DND-41 (cell line): Measurements from ENCODE around the gene IFITM5.
A peak's percentile ranks its signal among the peaks of the same experiment; 100 is the strongest.

Experiments used
- ATAC-seq: fragments of 200-7000 bp; cut with Tn5 transposase; 3 replicates; pipeline ENCODE4 v1.9.1; 2021; ENCODE audit warnings: low read depth; ENCODE audit not compliant: insufficient read depth
- DNase-seq: peaks from one replicate; pipeline ENCODE4 v3.0.0-alpha.2; 2020
- H2AFZ ChIP-seq: 2 replicates; pipeline ENCODE4 v1.6.0; 2012; ENCODE audit warnings: low read depth, low read length
- H3K27ac ChIP-seq: 2 replicates; pipeline ENCODE4 v1.5.1; 2012; ENCODE audit warnings: low read length, inconsistent platforms
- H3K27me3 ChIP-seq: fragments of 200-600 bp; sonication (generic); 2 replicates; pipeline ENCODE4 v1.6.0; 2012; ENCODE audit warnings: low read length, mild to moderate bottlenecking, inconsistent platforms; ENCODE audit not compliant: insufficient read depth, poor library complexity
- H3K36me3 ChIP-seq: 2 replicates; pipeline ENCODE4 v1.5.1; 2012; ENCODE audit warnings: low read length, inconsistent platforms; ENCODE audit not compliant: insufficient read depth
- H3K4me1 ChIP-seq: 2 replicates; pipeline ENCODE4 v1.5.1; 2012; ENCODE audit warnings: mild to moderate bottlenecking, low read length; ENCODE audit not compliant: insufficient read depth
- H3K4me2 ChIP-seq: 2 replicates; pipeline ENCODE4 v1.6.0; 2012; ENCODE audit warnings: mild to moderate bottlenecking, moderate library complexity, low read length, inconsistent platforms; ENCODE audit not compliant: insufficient read depth
- H3K4me3 ChIP-seq, 2 experiments: fragments of 200-600 bp in 1 of 2; shearing (Covaris generic) in 1 of 2; 2 replicates each; pipeline ENCODE4 v1.5.1; 2012 to 2016; ENCODE audit warnings: inconsistent platforms in 2 of 2, low read length in 2 of 2, mild to moderate bottlenecking in 2 of 2, low read depth in 1 of 2, moderate library complexity in 1 of 2
- H3K79me2 ChIP-seq: 2 replicates; pipeline ENCODE4 v1.6.0; 2012; ENCODE audit warnings: low read length, inconsistent platforms; ENCODE audit not compliant: insufficient read depth
- H3K9ac ChIP-seq: 2 replicates; pipeline ENCODE4 v1.6.0; 2012; ENCODE audit warnings: low read depth, mild to moderate bottlenecking, inconsistent platforms, low read length, moderate library complexity
- H3K9me3 ChIP-seq: 2 replicates; pipeline ENCODE4 v1.5.1; 2012; ENCODE audit warnings: low read length, moderate library complexity, mild to moderate bottlenecking, inconsistent platforms; ENCODE audit not compliant: insufficient read depth, severe bottlenecking
- H4K20me1 ChIP-seq: 2 replicates; pipeline ENCODE4 v1.6.0; 2012; ENCODE audit warnings: low read length; ENCODE audit not compliant: insufficient read depth
- CTCF ChIP-seq: IDR thresholded peaks from 2 replicates; pipeline ENCODE4 v1.5.1; 2012; ENCODE audit warnings: borderline replicate concordance, low read length, moderate library complexity, mild to moderate bottlenecking; ENCODE audit not compliant: poor library complexity, severe bottlenecking; ENCODE audit errors: extremely low read depth
- EZH2 ChIP-seq: IDR thresholded peaks from 3 replicates; pipeline ENCODE4 v1.6.1; 2012; ENCODE audit warnings: borderline replicate concordance, low read depth, mild to moderate bottlenecking, moderate library complexity, low read length, inconsistent platforms; ENCODE audit not compliant: severe bottlenecking

Gene IFITM5

GRCh38 chr11:342328-342727, 43.0 kb upstream of the IFITM5 start:
- Histone ChIP-seq H3K27ac (no peak overlapping the region), H3K4me1 (peaks cover 4% of the 10 kb centered on the region; the same call in 1 of the 2 replicates), H3K9ac (no peak overlapping the region), H3K9me3 (no peaks in the 10 kb centered on the region), H3K27me3 (no peaks in the 10 kb centered on the region), H4K20me1 (no peaks in the 10 kb centered on the region), H3K36me3 (no peaks in the 10 kb centered on the region), H2AFZ (no peak overlapping the region), H3K79me2 (no peaks in the 10 kb centered on the region), H3K4me2 (no peak overlapping the region), H3K4me3 (no peak overlapping the region)
- ATAC-seq (peak; percentile 22; the same call in 2 of the 3 replicates), DNase-seq (no peak)
- TF ChIP-seq CTCF, result no peak
- no peak for TF ChIP-seq EZH2

GRCh38 chr11:340539-341512, 41.5 kb upstream of the IFITM5 start:
- H3K36me3 ChIP-seq, result no peaks in the 10 kb centered on the region
- TF ChIP-seq EZH2, result no peak
- TF ChIP-seq CTCF, result no peak
- H3K4me3 ChIP-seq, result no peak overlapping the region
- H3K9ac ChIP-seq, result no peak overlapping the region
- peaks cover 19% of the 10 kb centered on the region for H3K4me1 ChIP-seq
- no peak overlapping the region for H3K27ac ChIP-seq
- DNase-seq (no peak), ATAC-seq (no peak)
- H2AFZ ChIP-seq, result no peak overlapping the region
- H3K4me2 ChIP-seq, result no peak overlapping the region
- H3K79me2 ChIP-seq, result no peaks in the 10 kb centered on the region
- H3K9me3 ChIP-seq, result no peaks in the 10 kb centered on the region
- H3K27me3 ChIP-seq, result no peaks in the 10 kb centered on the region
- H4K20me1 ChIP-seq, result no peaks in the 10 kb centered on the region

- no peak for TF ChIP-seq EZH2
- no peak for TF ChIP-seq CTCF
- DNase-seq, result no peak
Measured at GRCh38 chr11:339963-340362, 40.6 kb upstream of the IFITM5 start.

More at GRCh38 chr11:339963-340362, 40.6 kb upstream of the IFITM5 start:
- Histone ChIP-seq H3K27me3 (no peaks in the 10 kb centered on the region), H3K9me3 (no peaks in the 10 kb centered on the region), H3K4me1 (peaks cover 25% of the 10 kb centered on the region), H3K4me2 (no peak overlapping the region), H4K20me1 (no peaks in the 10 kb centered on the region), H3K79me2 (no peaks in the 10 kb centered on the region), H3K4me3 (no peak overlapping the region), H3K27ac (no peak overlapping the region), H3K9ac (no peak overlapping the region), H3K36me3 (no peaks in the 10 kb centered on the region), H2AFZ (no peak overlapping the region)
- no peak for ATAC-seq
